ENCODE results near the gene YEATS4.

YEATS4 gene

GRCh38 chr12:69417741-69418167 is 58.2 kb downstream of the YEATS4 start:
- Histone ChIP-seq H3K9me3 (ENCODE audit: control insufficient read depth, low read length) (no peaks in the 10 kb centered on the region), H3K27ac (ENCODE audit: low read depth, low read length, severe bottlenecking) (no peak overlapping the region), H3K36me3 (ENCODE audit: control insufficient read depth, insufficient read depth, low read length) (no peaks in the 10 kb centered on the region), H3K4me1 (ENCODE audit: control insufficient read depth, insufficient read depth, low read length, poor library complexity, severe bottlenecking) (peaks cover 7% of the 10 kb centered on the region), H3K4me3 (ENCODE audit: extremely low read depth, insufficient read depth, low read length, poor library complexity, severe bottlenecking) (no peak overlapping the region)
- WGBS, 2 experiments (ENCODE audit: insufficient coverage in 2 of 2), result 100% methylated on average over 1 of the region's 5 CpGs; no CpG with 5 or more reads in 1 of the 2 experiments

GRCh38 chr12:69419701-69420100 is 60.2 kb downstream of the YEATS4 start:
- H3K36me3 ChIP-seq (ENCODE audit: control insufficient read depth, insufficient read depth, low read length), result no peaks in the 10 kb centered on the region
- H3K27ac ChIP-seq (ENCODE audit: low read depth, low read length, severe bottlenecking), result no peak overlapping the region
- peaks cover 10% of the 10 kb centered on the region for H3K4me1 ChIP-seq (ENCODE audit: control insufficient read depth, insufficient read depth, low read length, poor library complexity, severe bottlenecking)
- no peak overlapping the region for H3K4me3 ChIP-seq (ENCODE audit: extremely low read depth, insufficient read depth, low read length, poor library complexity, severe bottlenecking)
- WGBS, 2 experiments (ENCODE audit: insufficient coverage in 2 of 2), result 100% methylated on average over 1 of the region's 1 CpG
- H3K9me3 ChIP-seq (ENCODE audit: control insufficient read depth, low read length), result no peaks in the 10 kb centered on the region

GRCh38 chr12:69421548-69421947 is 62.0 kb downstream of the YEATS4 start:
- 93 to 100% methylated on average over 2 of the region's 3 CpGs for WGBS, 2 experiments (ENCODE audit: insufficient coverage in 2 of 2)

GRCh38 chr12:69423037-69423905 is 63.7 kb downstream of the YEATS4 start:
- 100% methylated on average over 2 to 3 of the region's 5 CpGs for WGBS, 2 experiments (ENCODE audit: insufficient coverage in 2 of 2)
- peaks cover 7% of the 10 kb centered on the region for H3K4me1 ChIP-seq (ENCODE audit: control insufficient read depth, insufficient read depth, low read length, poor library complexity, severe bottlenecking)
- H3K27ac ChIP-seq (ENCODE audit: low read depth, low read length, severe bottlenecking), result no peak overlapping the region
- H3K36me3 ChIP-seq (ENCODE audit: control insufficient read depth, insufficient read depth, low read length), result no peaks in the 10 kb centered on the region
- no peak overlapping the region for H3K4me3 ChIP-seq (ENCODE audit: extremely low read depth, insufficient read depth, low read length, poor library complexity, severe bottlenecking)
- no peaks in the 10 kb centered on the region for H3K9me3 ChIP-seq (ENCODE audit: control insufficient read depth, low read length)

More at GRCh38 chr12:69421548-69421947, 62.0 kb downstream of the YEATS4 start:
- no peak overlapping the region for H3K27ac ChIP-seq (ENCODE audit: low read depth, low read length, severe bottlenecking)
- H3K36me3 ChIP-seq (ENCODE audit: control insufficient read depth, insufficient read depth, low read length), result no peaks in the 10 kb centered on the region
- H3K9me3 ChIP-seq (ENCODE audit: control insufficient read depth, low read length), result no peaks in the 10 kb centered on the region
- peaks cover 7% of the 10 kb centered on the region for H3K4me1 ChIP-seq (ENCODE audit: control insufficient read depth, insufficient read depth, low read length, poor library complexity, severe bottlenecking)
- H3K4me3 ChIP-seq (ENCODE audit: extremely low read depth, insufficient read depth, low read length, poor library complexity, severe bottlenecking), result no peak overlapping the region

- H3K36me3 ChIP-seq (ENCODE audit: control insufficient read depth, insufficient read depth, low read length), result no peaks in the 10 kb centered on the region
- no peak overlapping the region for H3K4me3 ChIP-seq (ENCODE audit: extremely low read depth, insufficient read depth, low read length, poor library complexity, severe bottlenecking)
- no peak overlapping the region for H3K27ac ChIP-seq (ENCODE audit: low read depth, low read length, severe bottlenecking)
- peaks cover 11% of the 10 kb centered on the region for H3K4me1 ChIP-seq (ENCODE audit: control insufficient read depth, insufficient read depth, low read length, poor library complexity, severe bottlenecking)
- WGBS, 2 experiments (ENCODE audit: insufficient coverage in 2 of 2), result 98 to 100% methylated on average over 1 to 3 of the region's 3 CpGs
- H3K9me3 ChIP-seq (ENCODE audit: control insufficient read depth, low read length), result no peaks in the 10 kb centered on the region
Measured at GRCh38 chr12:69425417-69425816, 65.9 kb downstream of the YEATS4 start.

GRCh38 chr12:69428351-69429073 is 69.0 kb downstream of the YEATS4 start:
- Histone ChIP-seq H3K36me3 (ENCODE audit: control insufficient read depth, insufficient read depth, low read length) (no peaks in the 10 kb centered on the region), H3K9me3 (ENCODE audit: control insufficient read depth, low read length) (no peaks in the 10 kb centered on the region), H3K4me1 (ENCODE audit: control insufficient read depth, insufficient read depth, low read length, poor library complexity, severe bottlenecking) (peaks cover 8% of the 10 kb centered on the region), H3K4me3 (ENCODE audit: extremely low read depth, insufficient read depth, low read length, poor library complexity, severe bottlenecking) (no peak overlapping the region), H3K27ac (ENCODE audit: low read depth, low read length, severe bottlenecking) (no peak overlapping the region)
- WGBS, 2 experiments (ENCODE audit: insufficient coverage in 2 of 2), result 91 to 98% methylated on average over 5 to 6 of the region's 7 CpGs

- H3K4me3 ChIP-seq (ENCODE audit: extremely low read depth, insufficient read depth, low read length, poor library complexity, severe bottlenecking), result no peak overlapping the region
- no peaks in the 10 kb centered on the region for H3K36me3 ChIP-seq (ENCODE audit: control insufficient read depth, insufficient read depth, low read length)
- 92 to 95% methylated on average over 5 of the region's 8 CpGs for WGBS, 2 experiments (ENCODE audit: insufficient coverage in 2 of 2)
- H3K4me1 ChIP-seq (ENCODE audit: control insufficient read depth, insufficient read depth, low read length, poor library complexity, severe bottlenecking), result peaks cover 4% of the 10 kb centered on the region
- no peaks in the 10 kb centered on the region for H3K9me3 ChIP-seq (ENCODE audit: control insufficient read depth, low read length)
- H3K27ac ChIP-seq (ENCODE audit: low read depth, low read length, severe bottlenecking), result no peak overlapping the region
Measured at GRCh38 chr12:69430942-69431590, 71.5 kb downstream of the YEATS4 start.

- 100% methylated on average over 3 to 5 of the region's 8 CpGs for WGBS, 2 experiments (ENCODE audit: insufficient coverage in 2 of 2)
- Histone ChIP-seq H3K4me3 (ENCODE audit: extremely low read depth, insufficient read depth, low read length, poor library complexity, severe bottlenecking) (no peak overlapping the region), H3K9me3 (ENCODE audit: control insufficient read depth, low read length) (no peaks in the 10 kb centered on the region), H3K4me1 (ENCODE audit: control insufficient read depth, insufficient read depth, low read length, poor library complexity, severe bottlenecking) (peaks cover 4% of the 10 kb centered on the region), H3K36me3 (ENCODE audit: control insufficient read depth, insufficient read depth, low read length) (no peaks in the 10 kb centered on the region), H3K27ac (ENCODE audit: low read depth, low read length, severe bottlenecking) (no peak overlapping the region)
Measured at GRCh38 chr12:69431591-69432222, 72.2 kb downstream of the YEATS4 start.

GRCh38 chr12:69433653-69434052 is 74.1 kb downstream of the YEATS4 start:
- H3K4me1 ChIP-seq (ENCODE audit: control insufficient read depth, insufficient read depth, low read length, poor library complexity, severe bottlenecking), result peaks cover 3% of the 10 kb centered on the region
- H3K36me3 ChIP-seq (ENCODE audit: control insufficient read depth, insufficient read depth, low read length), result no peaks in the 10 kb centered on the region
- 88 to 94% methylated on average over 1 to 3 of the region's 3 CpGs for WGBS, 2 experiments (ENCODE audit: insufficient coverage in 2 of 2)
- no peak overlapping the region for H3K27ac ChIP-seq (ENCODE audit: low read depth, low read length, severe bottlenecking)
- no peak overlapping the region for H3K4me3 ChIP-seq (ENCODE audit: extremely low read depth, insufficient read depth, low read length, poor library complexity, severe bottlenecking)
- H3K9me3 ChIP-seq (ENCODE audit: control insufficient read depth, low read length), result no peaks in the 10 kb centered on the region

GRCh38 chr12:69435644-69436043 is 76.1 kb downstream of the YEATS4 start:
- no CpG with 5 or more reads among the region's 1 CpG for WGBS, 2 experiments (ENCODE audit: insufficient coverage in 2 of 2)
- Histone ChIP-seq H3K36me3 (ENCODE audit: control insufficient read depth, insufficient read depth, low read length) (no peaks in the 10 kb centered on the region), H3K27ac (ENCODE audit: low read depth, low read length, severe bottlenecking) (no peak overlapping the region), H3K4me3 (ENCODE audit: extremely low read depth, insufficient read depth, low read length, poor library complexity, severe bottlenecking) (no peak overlapping the region), H3K9me3 (ENCODE audit: control insufficient read depth, low read length) (no peaks in the 10 kb centered on the region), H3K4me1 (ENCODE audit: control insufficient read depth, insufficient read depth, low read length, poor library complexity, severe bottlenecking) (no peaks in the 10 kb centered on the region)
